Suprapubic skin (tissue), 4 donors: ENCODE results near the gene IL21. TPM values are rescaled to one million over a fixed set of nuclear protein-coding genes. Genes with fewer than 3 reads are reported as not detected.

Source experiments
- DNase-seq, 2 donors: peaks; one replicate each; pipeline ENCODE4 v3.0.0-alpha.2; 2019; ENCODE audit warnings: low spot score in 2 of 2
- H3K27ac ChIP-seq: fragments of 200-600 bp; sonication (generic); one replicate; pipeline ENCODE4 v1.5.1; 2019
- H3K27me3 ChIP-seq: fragments of 200-600 bp; sonication (generic); one replicate; pipeline ENCODE4 v1.5.1; 2019
- H3K36me3 ChIP-seq: fragments of 200-600 bp; sonication (generic); one replicate; pipeline ENCODE4 v1.5.1; 2019
- H3K4me1 ChIP-seq: fragments of 200-600 bp; sonication (generic); one replicate; pipeline ENCODE4 v1.5.1; 2019
- H3K4me3 ChIP-seq: fragments of 200-600 bp; sonication (generic); one replicate; pipeline ENCODE4 v1.5.1; 2019; ENCODE audit warnings: mild to moderate bottlenecking
- H3K9me3 ChIP-seq: fragments of 200-600 bp; sonication (generic); one replicate; pipeline ENCODE4 v1.5.1; 2019
- EP300 ChIP-seq: sonication (generic); formaldehyde crosslinking; IDR thresholded peaks from one replicate; pipeline ENCODE4 v1.6.1; 2017; ENCODE audit warnings: antibody characterized with exemption
- POLR2A ChIP-seq, 2 donors: fragments of 450-650 bp; IDR thresholded peaks; one replicate each; pipeline ENCODE4 v1.6.1; 2017; ENCODE audit warnings: antibody characterized with exemption in 2 of 2, mild to moderate bottlenecking in 2 of 2, moderate library complexity in 2 of 2
- POLR2AphosphoS5 ChIP-seq, 3 donors: sonication (generic); formaldehyde crosslinking; IDR thresholded peaks; one replicate each; pipeline ENCODE4 v1.6.1; 2017; ENCODE audit warnings: antibody characterized with exemption in 3 of 3
- WGBS: methylation state at CpG from one replicate; pipeline ENCODE4 v1.1.5; 2018; 5-methylcytosine and 5-hydroxymethylcytosine counted together
- total RNA-seq, 4 donors: library from RNA; depleted of rRNA; stranded (reverse); fragments of >200 nt; gene quantifications; one replicate each; pipeline ENCODE4 v1.1.0, GENCODE V29; 2016
- TF ChIP-seq, protein P1 (sequence below), 2 donors: fragments of 200-600 bp in 1 of 2; fragments of 450-650 bp in 1 of 2; sonication (generic) in 1 of 2; IDR thresholded peaks; one replicate each; pipeline ENCODE4 v1.5.1; 2016 to 2019; ENCODE audit warnings: antibody characterized with exemption in 2 of 2, mild to moderate bottlenecking in 1 of 2, moderate library complexity in 1 of 2

IL21 gene
- total RNA-seq, 4 donors from 2014 or later, result not detected

DNA sequence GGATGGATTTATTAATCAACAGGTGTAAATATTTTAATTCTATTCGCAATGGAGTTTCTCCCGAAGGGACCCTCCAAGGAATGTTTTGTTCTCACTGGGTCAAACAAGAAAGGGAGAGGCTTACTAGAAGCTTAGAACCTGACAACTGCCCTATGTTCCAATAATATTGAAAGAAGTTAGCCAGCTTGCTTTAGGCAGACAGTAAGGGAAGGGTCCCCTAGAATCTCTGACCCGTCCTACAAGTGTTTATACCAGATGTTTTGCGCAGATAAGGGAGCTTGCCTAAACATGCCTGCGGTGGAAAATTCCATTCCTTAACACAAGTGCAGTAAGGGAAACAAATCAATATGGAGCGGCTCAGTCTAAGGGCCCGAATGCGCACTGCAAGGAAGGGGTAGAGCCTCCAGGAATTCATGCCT lies 17.7 kb downstream of the IL21 start:
- H3K27ac ChIP-seq, result no peak overlapping the region
- DNase-seq, result no peak
- H3K4me1 ChIP-seq, result no peaks in the 10 kb centered on the region
- H3K9me3 ChIP-seq, result no peaks in the 10 kb centered on the region
- no peaks in the 10 kb centered on the region for H3K36me3 ChIP-seq
- H3K27me3 ChIP-seq, result peaks cover 10% of the 10 kb centered on the region
- WGBS, result 39% methylated on average over 8 of the region's 8 CpGs
- no peak overlapping the region for H3K4me3 ChIP-seq
- TF ChIP-seq, protein P1, sequence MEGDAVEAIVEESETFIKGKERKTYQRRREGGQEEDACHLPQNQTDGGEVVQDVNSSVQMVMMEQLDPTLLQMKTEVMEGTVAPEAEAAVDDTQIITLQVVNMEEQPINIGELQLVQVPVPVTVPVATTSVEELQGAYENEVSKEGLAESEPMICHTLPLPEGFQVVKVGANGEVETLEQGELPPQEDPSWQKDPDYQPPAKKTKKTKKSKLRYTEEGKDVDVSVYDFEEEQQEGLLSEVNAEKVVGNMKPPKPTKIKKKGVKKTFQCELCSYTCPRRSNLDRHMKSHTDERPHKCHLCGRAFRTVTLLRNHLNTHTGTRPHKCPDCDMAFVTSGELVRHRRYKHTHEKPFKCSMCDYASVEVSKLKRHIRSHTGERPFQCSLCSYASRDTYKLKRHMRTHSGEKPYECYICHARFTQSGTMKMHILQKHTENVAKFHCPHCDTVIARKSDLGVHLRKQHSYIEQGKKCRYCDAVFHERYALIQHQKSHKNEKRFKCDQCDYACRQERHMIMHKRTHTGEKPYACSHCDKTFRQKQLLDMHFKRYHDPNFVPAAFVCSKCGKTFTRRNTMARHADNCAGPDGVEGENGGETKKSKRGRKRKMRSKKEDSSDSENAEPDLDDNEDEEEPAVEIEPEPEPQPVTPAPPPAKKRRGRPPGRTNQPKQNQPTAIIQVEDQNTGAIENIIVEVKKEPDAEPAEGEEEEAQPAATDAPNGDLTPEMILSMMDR (IDR thresholded peaks at IDR 0.05), result no peak
- TF ChIP-seq POLR2AphosphoS5 (IDR thresholded peaks at IDR 0.05), result no peak
- TF ChIP-seq POLR2A (IDR thresholded peaks at IDR 0.05), result no peak
- TF ChIP-seq EP300, result no peak

DNA sequence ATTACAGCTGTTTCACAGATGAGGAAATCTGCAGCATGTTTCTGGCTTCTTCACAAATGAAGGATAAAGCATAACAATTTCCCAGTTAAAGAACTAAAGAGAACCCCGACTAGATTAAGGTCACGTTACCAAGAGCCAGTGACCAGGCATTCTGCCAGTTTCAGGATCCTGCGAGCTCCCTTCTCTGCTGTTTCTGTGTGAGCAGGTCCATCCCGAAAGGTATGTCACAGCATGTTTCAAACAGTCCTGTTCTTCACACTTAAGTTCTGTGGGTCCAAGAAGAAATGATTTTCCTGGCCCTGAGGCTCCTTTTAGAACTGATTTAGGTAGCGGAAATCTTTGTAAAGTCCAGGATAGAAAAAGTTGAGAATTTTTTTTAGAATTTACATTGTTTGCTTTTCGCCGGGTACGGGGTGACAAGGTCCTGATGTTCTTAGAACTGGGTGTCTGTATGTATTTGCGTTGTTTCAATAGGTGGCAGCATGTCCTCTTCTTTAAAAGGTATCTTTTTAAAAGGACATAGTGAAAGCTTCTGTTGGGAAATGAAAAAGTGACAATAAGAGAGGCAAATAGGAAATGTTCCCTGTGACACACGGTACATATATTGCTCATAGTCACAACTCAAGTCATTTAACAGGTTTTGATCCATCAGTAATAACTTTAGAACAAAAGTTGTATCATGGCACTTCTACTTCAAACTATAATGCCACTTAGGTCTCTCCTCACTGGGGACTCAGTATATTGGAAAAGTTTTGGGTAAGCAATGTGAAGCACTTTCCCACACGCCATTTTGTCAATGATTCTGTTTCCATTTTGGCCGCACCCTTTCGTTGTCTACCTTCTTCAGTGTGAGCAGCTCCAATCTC lies 18.4 kb downstream of the IL21 start:
- Histone ChIP-seq H3K27me3 (peaks cover 10% of the 10 kb centered on the region), H3K36me3 (no peaks in the 10 kb centered on the region), H3K4me1 (no peaks in the 10 kb centered on the region), H3K9me3 (no peaks in the 10 kb centered on the region), H3K27ac (no peak overlapping the region), H3K4me3 (no peak overlapping the region)
- no peak for DNase-seq
- 42% methylated on average over 13 of the region's 13 CpGs for WGBS
- TF ChIP-seq EP300 (no peak), POLR2AphosphoS5 (IDR thresholded peaks at IDR 0.05) (no peak), POLR2A (IDR thresholded peaks at IDR 0.05) (no peak)
- TF ChIP-seq, protein P1 (IDR thresholded peaks at IDR 0.05), result no peak

DNA sequence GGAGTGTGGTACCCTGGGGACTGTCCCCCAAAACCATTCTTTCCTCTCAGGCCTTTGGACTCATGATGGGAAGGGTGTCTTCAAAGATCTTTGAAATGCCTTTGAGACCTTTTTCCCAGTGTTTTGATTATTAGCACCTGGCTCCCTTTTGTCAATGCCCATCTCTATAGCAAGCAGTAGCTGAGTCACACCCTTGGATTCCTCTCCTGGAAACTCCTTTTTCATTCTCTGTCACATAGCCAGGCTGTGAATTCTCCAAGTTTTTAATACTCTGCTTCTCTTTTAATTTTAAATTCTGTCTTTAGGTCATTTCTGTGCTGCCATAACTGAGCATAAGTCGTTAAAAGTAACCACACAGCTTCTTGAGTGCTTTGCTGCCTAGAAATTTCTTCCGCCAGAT lies 29.7 kb downstream of the IL21 start:
- no peaks in the 10 kb centered on the region for H3K27me3 ChIP-seq
- no peak overlapping the region for H3K27ac ChIP-seq
- no peak for DNase-seq
- H3K4me3 ChIP-seq, result no peak overlapping the region
- no peaks in the 10 kb centered on the region for H3K9me3 ChIP-seq
- H3K4me1 ChIP-seq, result no peaks in the 10 kb centered on the region
- no peak for TF ChIP-seq EP300
- TF ChIP-seq POLR2A (IDR thresholded peaks at IDR 0.05), result no peak
- no peak for TF ChIP-seq POLR2AphosphoS5 (IDR thresholded peaks at IDR 0.05)
- TF ChIP-seq, protein P1 (IDR thresholded peaks at IDR 0.05), result no peak
- no peaks in the 10 kb centered on the region for H3K36me3 ChIP-seq
- 85% methylated on average over 2 of the region's 2 CpGs for WGBS

DNA sequence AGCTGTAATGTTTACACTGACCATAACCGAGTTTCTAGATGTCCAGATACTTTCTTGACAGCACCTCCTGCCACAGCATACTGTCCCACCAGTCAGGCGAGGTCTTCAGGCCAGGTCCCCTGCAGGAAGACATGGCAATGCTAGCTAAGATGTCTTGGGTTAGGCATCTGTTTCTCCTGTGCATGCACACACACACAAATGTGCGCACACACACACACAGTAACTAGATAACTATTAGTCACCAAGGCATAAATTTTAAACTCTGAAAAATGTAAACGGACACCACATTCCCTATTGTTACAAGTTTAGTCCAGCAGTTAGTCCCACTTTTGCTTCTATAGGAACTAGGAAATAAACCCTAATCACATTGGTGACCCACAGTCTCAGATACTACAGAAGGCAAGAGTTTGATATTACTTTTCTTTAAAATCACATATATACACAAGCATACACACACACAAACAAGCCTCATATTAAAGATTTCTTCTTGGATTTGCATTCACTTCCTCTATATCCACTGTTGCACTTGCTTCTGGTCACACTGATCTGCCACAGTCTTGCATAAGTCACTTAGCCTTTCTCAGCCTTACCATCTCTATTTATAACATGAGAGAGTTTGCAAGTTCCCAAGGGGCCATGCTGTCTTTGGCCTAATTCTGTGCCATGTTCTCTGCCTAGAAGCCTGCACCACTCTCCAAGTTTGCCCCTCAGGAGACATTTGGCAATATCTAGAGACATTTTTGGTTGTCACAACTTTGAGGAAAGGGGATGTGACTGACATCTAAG lies 32.2 kb downstream of the IL21 start:
- Histone ChIP-seq H3K27me3 (no peaks in the 10 kb centered on the region), H3K4me1 (peaks cover 10% of the 10 kb centered on the region), H3K9me3 (no peaks in the 10 kb centered on the region), H3K36me3 (no peaks in the 10 kb centered on the region), H3K4me3 (no peak overlapping the region), H3K27ac (no peak overlapping the region)
- WGBS, result 75% methylated on average over 4 of the region's 4 CpGs
- TF ChIP-seq POLR2A (IDR thresholded peaks at IDR 0.05) (no peak), POLR2AphosphoS5 (IDR thresholded peaks at IDR 0.05) (no peak), EP300 (no peak)
- TF ChIP-seq, protein P1 (IDR thresholded peaks at IDR 0.05), result no peak
- no peak for DNase-seq

DNA sequence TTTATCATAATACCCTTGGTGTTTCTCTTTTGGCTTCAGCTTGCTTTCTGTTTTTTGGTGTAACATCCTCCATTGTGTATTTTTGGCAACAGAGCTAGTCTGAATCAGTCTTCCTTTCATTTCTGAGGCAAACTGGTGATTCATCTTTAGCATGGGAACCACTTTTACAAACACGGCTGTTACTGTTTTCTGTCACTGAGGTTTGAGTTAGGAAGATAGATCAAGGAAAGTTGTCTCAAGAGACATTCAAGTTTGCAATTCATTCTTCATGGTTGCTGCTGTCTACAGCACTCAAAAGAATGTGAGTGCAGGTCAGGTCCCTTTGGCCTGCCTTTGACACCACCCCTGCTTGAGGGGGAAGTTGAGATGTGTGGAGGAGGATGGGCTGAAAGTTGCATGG lies 36.3 kb downstream of the IL21 start:
- TF ChIP-seq, protein P1 (IDR thresholded peaks at IDR 0.05), result no peak
- no peak for TF ChIP-seq POLR2A (IDR thresholded peaks at IDR 0.05)
- no peak for TF ChIP-seq EP300
- no peak for TF ChIP-seq POLR2AphosphoS5 (IDR thresholded peaks at IDR 0.05)
- H3K4me1 ChIP-seq, result peaks cover 10% of the 10 kb centered on the region

More for the DNA sequence above, 36.3 kb downstream of the IL21 start:
- Histone ChIP-seq H3K9me3 (no peaks in the 10 kb centered on the region), H3K27me3 (no peaks in the 10 kb centered on the region), H3K36me3 (no peaks in the 10 kb centered on the region), H3K4me3 (no peak overlapping the region), H3K27ac (no peak overlapping the region)
- 27% methylated on average over 1 of the region's 1 CpG for WGBS
- DNase-seq, result no peak
